ENCODE results near the gene RNU1-2.
"Not testable (repeated sequence)": the region's sequence is repeated elsewhere in the genome, so short reads cannot be mapped to it uniquely, and the experiment has no call there.

Gene RNU1-2

GRCh38 chr1:16911851-16912721, 16.3 kb downstream of the RNU1-2 start:
- not testable (repeated sequence) for DNase-seq (ENCODE audit: low spot score)

- DNase-seq (ENCODE audit: low spot score) = not testable (repeated sequence)
Measured at GRCh38 chr1:16912742-16913141, 17.0 kb downstream of the RNU1-2 start.

DNA sequence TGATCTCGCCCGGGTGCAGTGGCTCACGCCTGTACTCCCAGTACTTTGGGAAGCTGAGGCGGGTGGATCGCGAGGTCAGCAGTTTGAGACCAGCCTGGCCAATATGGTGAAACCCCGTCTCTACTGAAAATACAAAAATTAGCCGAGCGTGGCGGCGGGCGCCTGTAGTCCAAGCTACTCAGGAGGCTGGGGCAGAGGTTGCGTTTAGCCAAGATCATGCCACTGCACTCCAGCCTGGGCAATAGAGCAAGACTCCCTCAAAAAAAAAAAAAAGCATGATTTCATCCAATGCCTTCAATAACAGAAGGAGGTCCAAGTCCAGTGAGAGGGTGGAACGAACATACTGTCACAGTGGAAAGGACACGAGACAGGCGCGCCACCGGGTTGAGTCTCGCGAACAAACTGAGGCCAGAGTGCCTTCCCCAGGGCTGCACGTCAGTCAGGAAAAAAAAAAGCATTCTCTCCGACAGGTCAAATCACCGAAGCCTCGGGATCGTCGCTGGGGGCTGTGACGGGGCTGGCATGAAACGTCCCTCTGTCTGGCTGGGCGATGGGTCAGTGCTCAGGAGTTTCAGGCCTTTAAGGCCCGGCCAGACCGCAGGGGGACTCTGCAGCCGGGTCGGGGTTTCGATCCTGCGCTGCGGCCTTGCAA, 17.5 kb downstream of the RNU1-2 start:
- DNase-seq (ENCODE audit: low spot score) = no peak

- peak; percentile 95 for DNase-seq (ENCODE audit: low spot score)
Measured at GRCh38 chr1:16913833-16914662, 18.3 kb downstream of the RNU1-2 start.

GRCh38 chr1:16914928-16915626, 19.3 kb downstream of the RNU1-2 start:
- DNase-seq (ENCODE audit: low spot score) = not testable (repeated sequence)

- DNase-seq (ENCODE audit: low spot score) = peak; percentile 43
Measured at GRCh38 chr1:16915627-16915973, 19.8 kb downstream of the RNU1-2 start.

GRCh38 chr1:16916036-16916880, 20.5 kb downstream of the RNU1-2 start:
- DNase-seq (ENCODE audit: low spot score) = not testable (repeated sequence)

- DNase-seq (ENCODE audit: low spot score) = no peak
Measured at GRCh38 chr1:16918371-16918770, 22.6 kb downstream of the RNU1-2 start.

GRCh38 chr1:16918936-16919665, 23.3 kb downstream of the RNU1-2 start:
- not testable (repeated sequence) for DNase-seq (ENCODE audit: low spot score)

DNA sequence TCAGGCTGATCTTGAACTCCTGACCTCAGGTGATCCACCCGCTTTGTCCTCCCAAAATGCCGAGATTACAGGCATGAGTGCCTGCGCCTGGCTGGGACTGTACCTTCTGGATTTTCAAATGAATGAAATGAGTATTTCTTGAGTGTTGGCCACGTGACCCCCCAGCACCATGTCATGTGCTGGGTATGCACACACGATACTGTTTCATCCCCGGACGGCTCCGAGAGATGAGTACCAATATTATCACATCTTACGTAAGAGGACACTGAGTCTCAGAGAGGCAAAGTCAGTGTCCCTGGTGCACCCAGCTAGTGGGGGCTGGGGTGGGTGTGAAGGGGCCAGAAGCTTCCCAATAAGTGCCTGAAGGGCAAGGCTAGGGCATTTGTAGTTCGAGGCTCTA, 25.2 kb downstream of the RNU1-2 start:
- no peak for DNase-seq (ENCODE audit: low spot score)

DNA sequence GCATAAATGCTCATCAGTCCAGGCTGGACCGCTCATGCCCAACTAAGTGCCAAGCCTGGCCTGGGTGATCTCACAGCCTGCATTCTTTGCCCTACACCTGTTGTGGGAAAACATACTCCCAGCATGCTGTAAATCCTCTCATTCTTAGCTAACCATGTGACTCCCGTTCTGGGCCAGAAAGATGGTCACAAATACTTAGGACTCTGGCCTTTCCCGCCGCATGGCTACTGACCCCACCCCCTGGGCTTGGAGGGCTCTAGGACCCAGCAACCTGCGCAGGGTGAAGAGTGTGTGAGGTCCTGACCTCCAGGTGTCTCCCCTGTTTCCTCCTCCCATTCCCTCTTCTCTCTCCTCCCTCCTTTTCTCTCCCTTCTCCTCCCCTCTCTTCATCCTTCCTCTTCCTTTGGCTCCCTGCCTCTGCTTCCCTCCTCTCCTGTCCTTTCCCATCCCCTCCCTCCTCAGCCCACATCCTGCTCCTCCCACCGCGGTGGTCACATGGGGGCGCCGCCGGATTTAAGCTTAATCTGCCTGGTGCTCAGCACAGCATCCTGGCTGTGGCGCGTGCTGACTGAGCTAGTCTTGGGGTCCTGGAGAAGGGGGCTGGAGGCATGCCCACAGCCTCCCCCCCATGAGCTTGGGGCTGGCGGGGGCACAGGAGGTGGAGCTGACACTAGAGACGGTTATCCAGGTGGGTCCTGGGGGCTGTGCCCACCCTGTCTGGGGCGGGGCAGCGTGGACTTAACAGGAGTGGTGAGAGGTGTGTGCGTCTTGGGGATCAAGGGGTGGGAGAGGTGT, 25.8 kb downstream of the RNU1-2 start, which contains the start of gene CROCC:
Gene CROCC (plus strand): TSS at position 541 of the 795 bp plus-strand sequence. CDS start 88 bp downstream, at position 629.
- no peak for DNase-seq (ENCODE audit: low spot score)

DNA sequence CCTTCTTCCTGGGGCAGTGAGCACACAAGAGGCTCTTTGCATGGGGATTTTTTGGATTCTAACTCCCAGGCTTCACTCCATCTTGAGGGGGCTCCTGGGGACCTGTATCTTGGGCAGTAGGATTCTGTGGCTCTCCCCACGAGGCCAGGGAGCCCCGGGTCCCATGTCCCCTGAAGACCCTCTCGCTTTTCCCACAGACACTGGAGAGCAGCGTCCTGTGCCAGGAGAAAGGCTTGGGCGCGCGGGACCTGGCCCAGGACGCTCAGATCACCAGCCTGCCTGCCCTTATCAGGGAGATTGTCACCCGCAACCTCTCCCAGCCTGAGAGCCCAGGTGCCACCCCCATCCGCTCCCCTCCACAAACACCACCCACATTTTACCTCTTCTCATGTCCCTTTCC, 26.7 kb downstream of the RNU1-2 start:
- no peak for DNase-seq (ENCODE audit: low spot score)

- no peak for DNase-seq (ENCODE audit: low spot score)
Measured at GRCh38 chr1:16922885-16923431, 27.2 kb downstream of the RNU1-2 start.

GRCh38 chr1:16924216-16924918, 28.6 kb downstream of the RNU1-2 start:
- no peak for DNase-seq (ENCODE audit: low spot score)

GRCh38 chr1:16924919-16925477, 29.2 kb downstream of the RNU1-2 start:
- no peak for DNase-seq (ENCODE audit: low spot score)

- DNase-seq (ENCODE audit: low spot score) = no peak
Measured at GRCh38 chr1:16925635-16926490, 30.1 kb downstream of the RNU1-2 start.

GRCh38 chr1:16926491-16927073, 30.8 kb downstream of the RNU1-2 start:
- no peak for DNase-seq (ENCODE audit: low spot score)

All from RKO (cell line).